K562 (cell line): ENCODE results near the gene SLC39A12. TPM values are rescaled to one million over a fixed set of nuclear protein-coding genes. Genes with fewer than 3 reads are reported as not detected.

Experiments used
- ATAC-seq: fragments of 200-7000 bp; cut with Tn5 transposase; 3 replicates; pipeline ENCODE4 v1.9.1; 2020; ENCODE audit warnings: moderate library complexity
- BruUV-seq: library from RNA; stranded (reverse); fragments of 400-500 nt; replicated peaks from 2 replicates; lab custom pipeline; 2021; lab: Mats Ljungman, UMichigan
- CTCF ChIA-PET: fragments of 300-600 bp; formaldehyde crosslinking; extraction: SDS; loops from one replicate; lab custom pipeline; 2021; ENCODE audit warnings: low intra/inter-chr PET ratio; lab: Yijun Ruan, JAX
- POLR2A ChIA-PET: fragments of 300-600, 350-650 bp; sonication (Branson Sonifier 250); formaldehyde crosslinking; extraction: SDS; loops from one replicate; lab custom pipeline; 2021; ENCODE audit warnings: antibody characterized with exemption, inconsistent platforms; lab: Yijun Ruan, JAX
- DNase-seq, 4 experiments: peaks; one replicate each; pipeline versions ENCODE4 v3.0.0 to v3.0.0-alpha.2; 2011 to 2018; ENCODE audit warnings: low spot score in 3 of 4, mixed read lengths in 3 of 4; ENCODE audit errors: extremely low read depth in 1 of 4
- FAIRE-seq: peaks from 2 replicates; lab custom pipeline; 2011; peaks lifted over from hg19 to GRCh38; lab: Jason Lieb, UNC
- H2AFZ ChIP-seq: 2 replicates; pipeline ENCODE4 v1.6.0; 2011; ENCODE audit warnings: low read depth, low read length, control low read depth, inconsistent platforms
- H3K27ac ChIP-seq: fragments of 200-600 bp; 3 replicates; pipeline ENCODE4 v1.8.0; 2011; ENCODE audit warnings: low read depth, mild to moderate bottlenecking, control low read depth, inconsistent platforms, low read length, moderate library complexity, mixed read lengths; ENCODE audit errors: extremely low read depth
- H3K27me3 ChIP-seq, 2 experiments: fragments of 300-600 bp in 1 of 2; 2 replicates in 1 of 2; 3 replicates in 1 of 2; pipeline versions ENCODE4 v1.6.0 to v1.8.0; 2011; ENCODE audit warnings: inconsistent platforms in 2 of 2, low read length in 2 of 2, mild to moderate bottlenecking in 1 of 2, mixed read lengths in 1 of 2, moderate library complexity in 1 of 2; ENCODE audit not compliant: control insufficient read depth in 2 of 2, insufficient read depth in 2 of 2
- H3K36me3 ChIP-seq: fragments of 300-600 bp; 3 replicates; pipeline ENCODE4 v1.8.0; 2011; ENCODE audit warnings: mild to moderate bottlenecking, low read length, inconsistent platforms; ENCODE audit not compliant: control insufficient read depth, insufficient read depth
- H3K4me1 ChIP-seq, 2 experiments: fragments of 200-600 bp in 1 of 2; replicated peaks in 1 of 2; 2 replicates in 1 of 2; 3 replicates in 1 of 2; pipeline versions ENCODE4 v1.5.1 to v1.8.0; 2011; ENCODE audit warnings: inconsistent platforms in 2 of 2, low read length in 2 of 2, mild to moderate bottlenecking in 1 of 2, mixed read lengths in 1 of 2, moderate library complexity in 1 of 2; ENCODE audit not compliant: control insufficient read depth in 2 of 2, insufficient read depth in 2 of 2
- H3K4me2 ChIP-seq: 2 replicates; pipeline ENCODE4 v1.6.1; 2011; ENCODE audit warnings: low read length, control low read depth, inconsistent platforms, mixed read lengths; ENCODE audit not compliant: insufficient read depth
- H3K4me3 ChIP-seq: fragments of 200-600 bp; sonication (generic), shearing (Covaris generic); 2 replicates; pipeline ENCODE4 v1.5.1; 2016; ENCODE audit warnings: control low read depth, inconsistent platforms
- H3K79me2 ChIP-seq: fragments of 200-600 bp; 3 replicates; pipeline ENCODE4 v1.8.0; 2011; ENCODE audit warnings: low read length, inconsistent platforms; ENCODE audit not compliant: control insufficient read depth, insufficient read depth
- H3K9ac ChIP-seq, 2 experiments: 2 replicates each; pipeline versions ENCODE4 v1.6.0 to v1.6.1; 2011; ENCODE audit warnings: low read depth in 2 of 2, low read length in 2 of 2, control low read depth in 1 of 2, inconsistent platforms in 1 of 2, mild to moderate bottlenecking in 1 of 2, mixed read lengths in 1 of 2; ENCODE audit not compliant: insufficient read depth in 1 of 2
- H3K9me1 ChIP-seq: one replicate; pipeline ENCODE4 v1.6.0; 2011; ENCODE audit warnings: inconsistent platforms, mild to moderate bottlenecking, low read length, moderate library complexity; ENCODE audit not compliant: control insufficient read depth, insufficient read depth
- H3K9me3 ChIP-seq: replicated peaks from 2 replicates; pipeline ENCODE4 v1.5.1; 2011; ENCODE audit warnings: low read depth, low read length, inconsistent platforms; ENCODE audit not compliant: control insufficient read depth, insufficient read depth
- H4K20me1 ChIP-seq: replicated peaks from 2 replicates; pipeline ENCODE4 v1.6.1; 2011; ENCODE audit warnings: low read length, inconsistent platforms, mixed read lengths; ENCODE audit not compliant: control insufficient read depth, insufficient read depth
- BCOR ChIP-seq: fragments of 450-650 bp; IDR thresholded peaks from 2 replicates; pipeline ENCODE4 v1.6.1; 2016
- CBX5 ChIP-seq: IDR thresholded peaks from 2 replicates; pipeline ENCODE4 v1.6.1; 2014; ENCODE audit warnings: low read depth, borderline replicate concordance
- ERF ChIP-seq: fragments of 450-650 bp; formaldehyde crosslinking; IDR thresholded peaks from 2 replicates; pipeline ENCODE4 v1.4.0; 2020; ENCODE audit warnings: mild to moderate bottlenecking, mixed read lengths
- FOXK2 ChIP-seq, 2 experiments: fragments of 450-650 bp; IDR thresholded peaks in 1 of 2; conservative IDR thresholded peaks in 1 of 2; 2 replicates each; pipeline ENCODE4 v1.6.1; 2016; ENCODE audit warnings: low read depth in 2 of 2, mild to moderate bottlenecking in 1 of 2
- GTF2B ChIP-seq: IDR thresholded peaks from 2 replicates; pipeline ENCODE4 v1.6.1; 2011; ENCODE audit not compliant: insufficient read length; ENCODE audit errors: extremely low read depth
- NR2C1 ChIP-seq, 2 experiments: fragments of 450-650 bp; IDR thresholded peaks; 2 replicates each; pipeline ENCODE4 v1.6.1; 2017; ENCODE audit warnings: mild to moderate bottlenecking in 2 of 2, antibody characterized with exemption in 1 of 2, inconsistent platforms in 1 of 2, missing compliant biosample characterization in 1 of 2, missing genetic modification characterization in 1 of 2
- PCBP1 ChIP-seq: fragments of 200-400 bp; formaldehyde crosslinking; IDR thresholded peaks from 2 replicates; pipeline ENCODE4 v1.6.1; 2018; ENCODE audit warnings: mild to moderate bottlenecking, low read depth, low read length; ENCODE audit not compliant: poor library complexity, severe bottlenecking
- SAFB ChIP-seq: fragments of 200-400 bp; formaldehyde crosslinking; IDR thresholded peaks from 2 replicates; pipeline ENCODE4 v1.6.1; 2017; ENCODE audit warnings: low read depth, low read length, borderline replicate concordance
- SREBF1 ChIP-seq: fragments of 150-350 bp; IDR thresholded peaks from 2 replicates; pipeline ENCODE4 v1.6.1; 2014; ENCODE audit warnings: antibody characterized with exemption, low read depth, low read length, borderline replicate concordance
- STAT6 ChIP-seq: sonication (generic); formaldehyde crosslinking; IDR thresholded peaks from 2 replicates; pipeline ENCODE4 v1.8.1; 2023; ENCODE audit warnings: mild to moderate bottlenecking, missing genetic modification reagents
- ZNF444 ChIP-seq: fragments of 250-450 bp; sonication (Bioruptor Pico); IDR thresholded peaks from 2 replicates; pipeline ENCODE4 v1.4.0; 2020; ENCODE audit warnings: mild to moderate bottlenecking, moderate library complexity
- WGBS: fragments of 100-300 bp; shearing (Covaris generic); methylation state at CpG from one replicate; pipeline ENCODE4 v1.1.6; 2016; ENCODE audit warnings: low coverage, mixed read lengths; ENCODE audit not compliant: insufficient coverage; ENCODE audit errors: missing lambda C conversion rate; 5-methylcytosine and 5-hydroxymethylcytosine counted together
- in situ Hi-C: fragments of 300-500 bp; cut with MboI; formaldehyde crosslinking; loops from 4 replicates; pipeline ENCODE4 v1.15.0; 2018; ENCODE audit warnings: inconsistent platforms, mixed read lengths
- intact Hi-C: fragments of 100-400 bp; cut with micrococcal nuclease; formaldehyde crosslinking; loops from 2 replicates; pipeline ENCODE4 v1.14.2; 2022
- polyA plus RNA-seq, 8 experiments: library from polyadenylated mRNA; depleted of rRNA in 4 of 8; stranded (reverse) in 5 of 8; unstranded in 3 of 8; fragments of >200 nt; fragmentation: Nextera tagmentation in 2 of 8; fragmentation: Illumina TruSeq in 1 of 8; extraction: Ambion mirVana in 2 of 8; extraction: Trizol in 1 of 8; gene quantifications; 2 replicates each; pipeline versions ENCODE4 v1.2.1 to v1.2.3, GENCODE V29; 2011 to 2014; ENCODE audit warnings: inconsistent platforms in 1 of 8, missing spikeins in 1 of 8
- total RNA-seq, 7 experiments: library from RNA; depleted of rRNA in 6 of 7; stranded (reverse); fragments of >200 nt in 6 of 7; fragmentation: Illumina TruSeq in 2 of 7; extraction: Trizol in 2 of 7; gene quantifications; 2 replicates each; pipeline versions ENCODE4 v1.2.1 to v1.2.3, GENCODE V29; 2011 to 2021; ENCODE audit warnings: low replicate concordance in 1 of 7

The SLC39A12 gene
- total and polyA plus RNA-seq, 9 of the 15 experiments (the other 6 are each of a cell fraction or from before 2014, with no cell fraction given), result not detected

- Histone ChIP-seq H4K20me1 (no peaks in the 10 kb centered on the region), H3K4me3 (no peak overlapping the region), H3K9me1 (no peaks in the 10 kb centered on the region), H3K9ac (no peak overlapping the region), H3K36me3 (no peaks in the 10 kb centered on the region), H3K27me3 (peaks cover 0 to 7% of the 10 kb centered on the region in 2 experiments; a peak in 2 of 5 replicates), H2AFZ (no peak overlapping the region), H3K9me3 (no peaks in the 10 kb centered on the region), H3K79me2 (no peaks in the 10 kb centered on the region), H3K4me2 (no peak overlapping the region), H3K4me1 (no peaks in the 10 kb centered on the region), H3K27ac (no peak overlapping the region)
- in situ Hi-C loops (no loop called here), intact Hi-C loops (no loop called here)
- no TSS peak for BruUV-seq
- POLR2A ChIA-PET, result no interaction called here
- no peak for ATAC-seq
- CTCF ChIA-PET, result no interaction called here
- TF ChIP-seq NR2C1 (IDR thresholded peaks at IDR 0.05), result no peak
- no peak for TF ChIP-seq NR2C1 (tag; IDR thresholded peaks at IDR 0.05)
- TF ChIP-seq ZNF444 (CRISPR knock-in tag), result no peak
- TF ChIP-seq PCBP1, result no peak
- no peak for TF ChIP-seq CBX5
- TF ChIP-seq SAFB, result no peak
- no peak for TF ChIP-seq BCOR
- TF ChIP-seq STAT6 (CRISPR knock-in tag), result no peak
- no peak for TF ChIP-seq FOXK2 (conservative IDR thresholded peaks at IDR 0.05 in 1 of 2, IDR thresholded peaks at IDR 0.05 in 1 of 2; ENCODE audit: low read depth in 2 of 2)
- no peak for TF ChIP-seq GTF2B
- no peak for TF ChIP-seq SREBF1
- no peak for TF ChIP-seq ERF (CRISPR knock-in tag)
- 3% methylated on average over 7 of the region's 7 CpGs for WGBS
- no peak for FAIRE-seq
- DNase-seq, result no peak
Measured at GRCh38 chr10:17958049-17958448, 6.3 kb downstream of the SLC39A12 start.
